A204.1 (cell line): ENCODE data around the gene PTPN14.
"Not testable (repeated sequence)": the region's sequence is repeated elsewhere in the genome, so short reads cannot be mapped to it uniquely, and the experiment has no call there.

Experiments
- FAIRE-seq: peaks from 2 replicates; lab custom pipeline; 2012; peaks lifted over from hg19 to GRCh38; lab: Jason Lieb, UNC

PTPN14 gene

GRCh38 chr1:214541693-214542092, 9.7 kb downstream of the PTPN14 start:
- FAIRE-seq, result no peak

DNA sequence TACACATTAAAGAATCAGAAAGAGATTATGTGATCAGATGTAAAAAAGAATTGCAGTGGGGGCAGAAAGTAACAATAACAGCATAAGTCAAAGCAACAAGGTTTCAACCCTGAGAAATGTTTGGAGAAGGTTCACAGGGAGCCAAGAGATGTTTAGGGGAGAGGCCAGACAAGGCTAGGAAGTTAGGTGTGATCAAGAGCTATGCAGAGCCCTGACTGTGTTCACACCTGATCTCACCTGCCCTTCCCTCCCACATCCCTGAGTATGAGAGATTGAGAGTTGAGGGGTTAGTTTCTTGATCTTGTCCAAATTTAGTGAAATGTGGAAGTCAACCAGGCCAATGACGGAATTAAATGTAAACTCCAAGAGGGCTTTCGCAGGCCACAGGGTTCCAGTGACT, 10.2 kb downstream of the PTPN14 start:
- FAIRE-seq, result no peak

DNA sequence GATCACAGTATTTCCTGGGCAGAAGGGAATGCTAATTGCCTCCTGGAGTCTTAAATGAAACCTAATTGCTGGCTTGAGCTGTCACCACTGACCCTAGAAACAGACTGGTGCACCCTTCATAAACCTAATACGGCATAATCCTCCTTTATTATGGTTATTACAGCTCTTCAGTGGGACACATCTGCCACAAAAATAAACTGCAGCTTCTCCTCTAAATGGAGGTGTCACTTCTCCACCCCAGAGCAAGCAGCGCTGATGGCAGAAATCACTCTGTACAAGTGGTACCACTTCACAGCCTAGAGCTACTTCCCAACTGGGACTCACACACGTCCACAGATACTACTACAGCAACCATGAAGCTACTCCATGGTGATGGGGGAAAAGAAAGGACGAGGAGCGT, 11.1 kb downstream of the PTPN14 start:
- no peak for FAIRE-seq

DNA sequence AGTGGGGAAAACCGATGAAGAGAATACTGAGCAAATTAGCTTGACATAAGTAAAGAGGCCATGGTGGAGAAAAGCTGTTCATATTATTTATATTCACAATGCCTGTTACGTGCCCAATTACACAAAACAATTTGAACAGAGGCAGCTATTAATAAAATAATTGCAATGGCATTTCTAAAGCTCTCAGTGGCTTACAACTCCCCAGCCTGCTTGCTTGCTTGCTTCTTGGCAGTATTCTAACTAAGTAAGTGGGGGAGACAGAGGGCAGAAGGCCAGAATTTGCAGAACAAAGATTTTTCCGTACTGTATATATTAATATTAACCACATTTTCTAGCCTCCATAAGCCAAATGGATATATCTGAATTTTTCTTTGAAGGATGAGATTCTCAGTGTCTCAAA, 12.9 kb downstream of the PTPN14 start:
- FAIRE-seq, result no peak

GRCh38 chr1:214537872-214538473, 13.4 kb downstream of the PTPN14 start:
- no peak for FAIRE-seq

- no peak for FAIRE-seq
These were observed 14.2 kb downstream of the PTPN14 start for GRCh38 chr1:214537219-214537618.

DNA sequence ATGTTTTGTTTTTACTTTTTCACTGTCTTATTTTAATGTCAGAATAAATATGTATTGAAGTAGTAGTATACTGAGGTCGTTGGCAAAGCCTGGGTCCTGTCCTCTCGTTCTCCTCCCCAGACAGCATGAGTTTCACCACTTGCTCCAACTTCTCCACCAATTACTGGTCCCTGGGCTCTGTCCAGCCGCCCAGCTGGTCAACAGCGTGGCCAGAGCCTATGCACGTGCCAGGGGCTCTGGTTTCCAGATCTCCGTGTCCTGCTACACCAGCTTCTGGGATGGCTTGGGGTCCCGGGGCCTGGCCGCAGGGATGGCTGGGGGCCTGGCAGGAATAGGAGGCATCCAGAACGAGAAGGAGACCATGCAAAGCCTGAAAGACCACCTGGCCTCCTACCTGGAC, 19.3 kb downstream of the PTPN14 start:
- no peak for FAIRE-seq

DNA sequence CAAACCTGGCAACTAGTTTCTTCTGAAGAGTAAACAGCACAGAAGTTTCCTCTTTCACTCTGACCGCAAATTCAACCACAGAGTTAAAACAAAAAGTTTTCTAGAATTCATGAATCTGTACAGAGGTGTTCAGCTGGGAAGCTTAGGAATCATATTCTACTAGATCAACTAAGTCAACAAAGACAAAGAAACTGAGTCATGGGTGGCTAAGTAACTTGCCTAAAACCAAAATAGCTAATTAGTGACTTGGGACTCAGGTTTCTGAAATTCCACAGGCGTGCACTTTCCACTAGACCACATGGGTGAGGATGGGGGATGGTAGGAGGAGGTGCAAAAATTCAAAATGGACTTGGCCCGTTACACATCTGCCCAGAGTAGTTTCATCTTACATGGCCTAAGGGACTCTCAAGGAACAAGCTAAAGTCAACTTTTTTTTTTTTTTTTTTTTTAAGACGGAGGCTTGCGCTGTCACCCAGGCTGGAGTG, 25.8 kb downstream of the PTPN14 start:
- no peak for FAIRE-seq

- no peak for FAIRE-seq
These were observed 26.6 kb downstream of the PTPN14 start for GRCh38 chr1:214524824-214525223.

DNA sequence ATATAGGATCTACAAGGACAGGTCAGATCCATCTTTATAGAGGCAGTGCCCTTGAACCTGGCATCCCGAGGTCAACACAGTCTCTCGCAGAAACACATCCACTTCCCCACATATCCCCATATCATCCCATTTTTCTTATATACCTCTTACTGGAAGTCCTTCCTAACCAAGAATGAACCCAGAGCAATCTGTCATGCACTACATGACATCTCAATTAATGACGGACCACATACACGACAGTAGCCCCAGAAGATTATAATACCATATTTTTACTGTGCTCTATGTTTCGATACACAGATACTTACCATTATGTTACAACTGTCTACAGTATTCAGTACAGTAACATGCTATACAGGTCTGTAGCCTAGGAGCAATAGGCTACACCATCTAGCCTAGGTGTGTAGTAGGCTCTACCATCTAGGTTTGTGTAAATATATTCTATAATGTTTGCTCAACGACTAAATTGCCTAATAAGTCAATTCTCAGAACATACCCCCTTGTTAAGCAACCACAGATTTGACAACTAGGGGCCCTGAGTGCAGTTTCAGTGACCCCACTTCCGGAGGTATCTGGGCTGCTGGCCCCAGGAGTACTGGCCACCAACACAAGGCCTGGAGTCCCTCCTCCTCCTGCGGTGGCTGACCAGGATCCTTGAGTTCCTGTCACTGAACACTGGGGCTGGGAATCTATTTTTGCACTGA, 28.1 kb downstream of the PTPN14 start:
- FAIRE-seq, result no peak

GRCh38 chr1:214521458-214521857, 29.9 kb downstream of the PTPN14 start:
- not testable (repeated sequence) for FAIRE-seq

- FAIRE-seq, result no peak
These were observed 30.7 kb downstream of the PTPN14 start for GRCh38 chr1:214520544-214521165.

DNA sequence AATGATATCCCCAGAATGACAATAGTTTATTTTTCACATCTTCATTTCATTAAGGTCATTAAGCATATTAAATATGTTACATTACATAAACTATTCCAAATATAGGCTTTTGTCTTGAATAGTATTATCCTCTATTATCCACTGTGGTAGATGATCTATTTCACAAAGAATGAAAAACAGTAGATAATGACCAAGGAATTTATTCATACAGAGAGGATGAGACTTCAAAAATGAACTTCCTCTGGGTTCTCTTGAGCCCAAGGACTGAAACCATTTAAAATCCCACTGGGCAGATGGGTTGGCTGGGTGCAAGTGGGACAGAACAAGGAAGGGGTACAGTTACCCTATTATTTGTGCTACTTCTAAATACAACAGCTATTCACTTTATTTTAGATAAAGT, 33.0 kb downstream of the PTPN14 start:
- FAIRE-seq, result no peak

DNA sequence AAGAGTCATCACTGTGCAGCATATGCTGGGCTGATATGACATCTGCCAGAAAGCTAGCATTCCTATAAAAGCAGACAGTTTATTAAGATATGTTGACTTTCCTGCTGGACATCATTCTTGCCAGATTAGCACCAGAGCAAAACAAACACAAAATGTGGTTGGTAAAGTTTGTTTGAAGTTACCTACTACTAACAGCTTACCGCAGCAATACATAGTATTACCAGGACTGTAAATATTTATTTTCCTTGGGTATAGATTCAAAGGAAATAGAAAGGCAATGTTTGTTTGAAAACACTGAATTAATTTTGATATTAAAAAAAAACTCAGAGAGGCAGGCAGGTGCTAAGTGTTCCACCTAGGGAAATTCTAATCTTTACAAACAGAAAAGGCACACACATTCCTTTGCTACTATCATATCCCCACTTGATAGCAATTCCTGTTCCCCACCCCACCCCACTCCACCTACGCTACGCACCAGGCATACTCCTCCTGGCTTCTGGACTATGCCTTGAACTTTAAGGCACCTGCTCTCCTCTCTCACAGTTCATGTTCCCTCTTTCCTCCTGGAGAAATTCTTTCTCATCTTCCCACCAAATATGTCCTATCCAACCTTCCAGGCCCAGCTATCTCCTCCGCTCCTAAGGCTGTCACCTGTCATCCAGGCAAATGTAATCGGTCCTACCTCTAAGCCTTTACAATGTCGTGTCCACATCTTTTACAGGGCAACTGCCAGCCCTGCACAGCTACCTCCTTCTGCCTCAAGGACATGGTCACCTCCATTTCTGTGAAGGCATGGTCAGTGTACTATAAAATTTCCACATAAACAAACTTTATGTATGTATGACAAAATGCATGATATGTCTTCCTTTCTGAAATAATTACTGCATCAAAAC, 34.7 kb downstream of the PTPN14 start:
- FAIRE-seq, result no peak

DNA sequence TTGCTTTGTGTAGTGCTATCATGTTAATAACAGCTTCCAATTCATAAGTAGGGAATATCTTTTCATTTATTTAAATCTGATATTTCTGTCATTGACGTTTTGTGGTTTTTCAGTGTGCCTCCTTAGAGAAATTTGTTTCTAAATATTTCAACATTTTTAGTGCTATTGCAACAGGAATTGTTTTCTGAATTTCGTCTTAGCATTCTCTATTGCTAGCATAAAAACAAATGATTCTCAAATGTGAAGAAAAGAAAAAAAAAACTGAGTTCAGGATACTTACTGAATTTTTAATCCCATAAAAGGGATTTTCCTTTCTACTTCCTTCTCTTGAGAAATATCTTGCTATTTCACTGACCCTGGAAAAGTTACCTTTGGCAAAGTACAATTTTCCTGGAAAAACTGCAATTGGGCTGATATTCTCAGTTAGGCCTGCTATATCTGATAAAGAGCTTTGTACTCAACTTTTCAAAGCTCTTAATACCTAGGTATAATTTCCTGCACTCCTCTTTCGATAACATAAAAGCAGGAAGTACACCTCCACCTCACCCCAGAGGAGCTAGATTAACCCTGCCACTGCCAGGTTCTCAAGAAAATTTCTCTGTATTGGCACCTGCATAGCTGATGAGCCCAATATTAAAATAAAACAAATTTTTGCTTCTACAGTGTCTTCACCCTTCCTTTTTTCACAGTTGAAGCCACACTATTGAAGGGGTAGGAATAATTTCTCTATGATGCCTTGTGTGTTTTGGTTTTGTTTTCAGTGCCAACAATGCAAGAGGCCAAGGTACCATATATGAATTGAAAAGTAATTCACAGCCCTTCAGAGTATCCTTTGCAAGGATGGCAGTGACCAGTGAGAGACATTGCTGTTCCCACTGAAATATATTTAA, 35.6 kb downstream of the PTPN14 start:
- FAIRE-seq, result no peak

- no peak for FAIRE-seq
These were observed 36.5 kb downstream of the PTPN14 start for GRCh38 chr1:214514819-214515383.

DNA sequence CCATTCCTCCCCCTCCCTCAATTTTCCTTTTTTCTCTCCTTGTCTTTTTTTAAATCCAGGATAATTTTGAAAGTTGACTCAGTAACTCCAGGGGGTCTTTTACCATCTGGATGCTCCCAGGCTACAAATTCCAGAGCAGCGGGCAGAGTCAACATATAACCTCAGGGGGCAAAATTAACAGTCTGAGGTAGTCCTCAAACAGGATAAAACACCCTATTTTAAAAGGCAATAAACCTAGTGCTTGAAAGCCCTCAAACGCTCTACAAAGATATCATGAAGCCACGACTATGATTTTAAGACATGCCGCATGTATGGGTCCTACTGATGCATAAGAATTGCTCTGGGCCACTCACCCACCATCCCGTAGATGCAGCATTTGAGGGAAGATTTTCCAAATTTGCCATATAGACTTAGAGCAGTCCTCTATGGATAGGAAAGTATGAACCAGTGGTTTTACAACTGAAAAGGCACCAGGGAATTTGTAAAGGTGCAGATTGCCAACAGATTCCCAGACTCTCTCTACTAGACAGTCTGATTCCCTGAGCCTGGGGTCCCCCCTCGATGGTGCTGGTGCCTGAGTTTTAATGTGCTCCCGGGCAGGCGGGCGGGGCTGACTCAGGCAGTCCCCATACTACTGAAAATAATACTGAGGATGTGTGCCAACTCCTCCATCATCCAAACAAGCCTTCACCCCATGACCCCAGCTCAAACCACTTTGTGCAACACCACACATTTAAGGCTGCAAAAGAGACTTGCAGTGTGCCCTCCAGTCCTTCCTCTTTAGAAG, 37.2 kb downstream of the PTPN14 start:
- FAIRE-seq, result no peak

- no peak for FAIRE-seq
These were observed 38.0 kb downstream of the PTPN14 start for GRCh38 chr1:214513394-214513793.

DNA sequence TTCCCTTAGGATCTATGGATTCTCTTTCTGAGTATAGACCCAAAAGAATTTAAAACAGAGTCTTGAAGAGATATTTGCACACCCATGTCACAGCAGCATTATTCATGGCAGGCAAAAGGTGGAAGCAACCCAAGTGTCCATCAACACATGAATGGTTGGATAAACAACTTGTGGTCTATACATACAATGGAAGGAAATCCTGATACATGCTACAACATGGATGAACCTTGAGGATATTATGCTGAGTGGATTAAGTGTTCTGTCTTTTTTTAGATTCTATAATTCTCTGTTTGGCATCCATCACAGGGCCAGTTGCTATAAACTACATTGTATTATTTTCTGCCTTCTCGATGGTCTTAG, 39.8 kb downstream of the PTPN14 start:
- no peak for FAIRE-seq

- no peak for FAIRE-seq
These were observed 40.3 kb downstream of the PTPN14 start for GRCh38 chr1:214510914-214511638.
